Common myeloid progenitor, CD34-positive (primary cell): ENCODE data around the gene CISD3.

Experiments used
- CTCF ChIA-PET: fragments of 350-600 bp; sonication (Branson Sonifier 250); formaldehyde crosslinking; loops from one replicate; lab custom pipeline; 2021; ENCODE audit warnings: antibody characterized with exemption; lab: Charles Lee
- POLR2A ChIA-PET: fragments of 350-600 bp; sonication (Branson Sonifier 250); formaldehyde crosslinking; loops from one replicate; lab custom pipeline; 2021; ENCODE audit warnings: antibody characterized with exemption; lab: Charles Lee
- DNase-seq, 3 donors: peaks; one replicate each; pipeline versions ENCODE4 v3.0.0 to v3.0.0-alpha.2; 2013
- H3K27ac ChIP-seq, 2 experiments: 1 replicate in 1 of 2; 2 replicates in 1 of 2; pipeline ENCODE4 v1.7.0; 2013; ENCODE audit warnings: inconsistent platforms in 2 of 2, low read length in 2 of 2, mild to moderate bottlenecking in 2 of 2, low read depth in 1 of 2, moderate library complexity in 1 of 2; ENCODE audit not compliant: severe bottlenecking in 2 of 2, insufficient read depth in 1 of 2, poor library complexity in 1 of 2
- H3K27me3 ChIP-seq, 5 experiments: replicated peaks in 2 of 5; 1 replicate in 3 of 5; 2 replicates in 2 of 5; pipeline versions ENCODE4 v1.6.1 to v1.7.0; 2013; ENCODE audit warnings: low read length in 4 of 5, mild to moderate bottlenecking in 2 of 5, moderate library complexity in 2 of 5, inconsistent platforms in 1 of 5; ENCODE audit not compliant: insufficient read depth in 5 of 5, control insufficient read depth in 4 of 5
- H3K36me3 ChIP-seq, 4 experiments: 1 replicate in 2 of 4; 2 replicates in 2 of 4; pipeline versions ENCODE4 v1.6.1 to v1.7.0; 2013; ENCODE audit warnings: low read length in 3 of 4, control low read depth in 1 of 4, mild to moderate bottlenecking in 1 of 4; ENCODE audit not compliant: control insufficient read depth in 4 of 4, insufficient read depth in 4 of 4
- H3K4me1 ChIP-seq, 4 experiments: 1 replicate in 3 of 4; 2 replicates in 1 of 4; pipeline versions ENCODE4 v1.6.1 to v1.7.1; 2013; ENCODE audit warnings: low read length in 3 of 4, mild to moderate bottlenecking in 3 of 4, control low read depth in 1 of 4, inconsistent platforms in 1 of 4, moderate library complexity in 1 of 4; ENCODE audit not compliant: control insufficient read depth in 4 of 4, insufficient read depth in 4 of 4; ENCODE audit errors: control extremely low read depth in 1 of 4
- H3K4me3 ChIP-seq, 7 experiments: 1 replicate in 4 of 7; 2 replicates in 3 of 7; pipeline versions ENCODE4 v1.5.1 to v1.7.0; 2013; ENCODE audit warnings: mild to moderate bottlenecking in 7 of 7, low read length in 6 of 7, moderate library complexity in 6 of 7, inconsistent platforms in 2 of 7, low read depth in 2 of 7, control low read depth in 1 of 7; ENCODE audit not compliant: insufficient read depth in 4 of 7, control insufficient read depth in 1 of 7; ENCODE audit errors: extremely low read depth in 1 of 7
- H3K9me3 ChIP-seq, 5 experiments: 1 replicate in 4 of 5; 2 replicates in 1 of 5; pipeline versions ENCODE4 v1.6.1 to v1.7.1; 2013; ENCODE audit warnings: low read length in 4 of 5, mild to moderate bottlenecking in 2 of 5, inconsistent platforms in 1 of 5, low read depth in 1 of 5, moderate library complexity in 1 of 5; ENCODE audit not compliant: control insufficient read depth in 4 of 5, insufficient read depth in 2 of 5; ENCODE audit errors: control extremely low read depth in 1 of 5
- WGBS: methylation state at CpG from one replicate; pipeline ENCODE4 v1.1.5; 2013; ENCODE audit not compliant: insufficient coverage; 5-methylcytosine and 5-hydroxymethylcytosine counted together

Gene CISD3

GRCh38 chr17:38693700-38694329 is 36.3 kb upstream of the CISD3 start:
- ChIA-PET POLR2A (interaction anchor here (0.6 kb wide), 1 partner anchor 47 kb away, joined by 3 read pairs; no protein-coding TSS in a partner anchor), CTCF (interaction anchor here (1.5 to 1.9 kb wide), 2 partner anchors 14 to 35 kb away, joined by 3 to 8 read pairs; no protein-coding TSS in a partner anchor)
- H3K27me3 ChIP-seq: no peaks in the 10 kb centered on the region
- no peaks in the 10 kb centered on the region for H3K9me3 ChIP-seq
- no peak overlapping the region for H3K4me3 ChIP-seq
- 94% methylated on average over 10 of the region's 12 CpGs for WGBS
- peaks cover 0 to 19% (median 12%) of the 10 kb centered on the region in 4 experiments for H3K4me1 ChIP-seq
- H3K27ac ChIP-seq: no peak overlapping the region
- no peak for DNase-seq
- no peaks in the 10 kb centered on the region for H3K36me3 ChIP-seq

GRCh38 chr17:38697061-38697820 is 32.9 kb upstream of the CISD3 start:
- Histone ChIP-seq H3K27ac (no peak overlapping the region), H3K4me1 (peaks cover 4 to 40% (median 24%) of the 10 kb centered on the region in 4 experiments), H3K27me3 (no peaks in the 10 kb centered on the region), H3K9me3 (no peaks in the 10 kb centered on the region), H3K36me3 (no peaks in the 10 kb centered on the region), H3K4me3 (no peak overlapping the region)
- WGBS: 100% methylated on average over 3 of the region's 4 CpGs
- POLR2A ChIA-PET: no interaction called here
- no peak for DNase-seq
- CTCF ChIA-PET: interaction anchor here (1.2 to 2.1 kb wide), 4 partner anchors 13 to 33 kb away, joined by 3 to 5 read pairs (median 3); partner anchors contain the start of gene CISD3

- no peaks in the 10 kb centered on the region for H3K9me3 ChIP-seq
- H3K36me3 ChIP-seq: no peaks in the 10 kb centered on the region
- WGBS: 100% methylated on average over 4 of the region's 5 CpGs
- no peak for DNase-seq
- POLR2A ChIA-PET: no interaction called here
- H3K27ac ChIP-seq: no peak overlapping the region
- peaks cover 4 to 54% (median 38%) of the 10 kb centered on the region in 4 experiments for H3K4me1 ChIP-seq
- CTCF ChIA-PET: interaction anchor here (1.0 to 1.2 kb wide), 2 partner anchors 12 to 32 kb away, joined by 3 to 4 read pairs; no protein-coding TSS in a partner anchor
- no peaks in the 10 kb centered on the region for H3K27me3 ChIP-seq
- no peak overlapping the region for H3K4me3 ChIP-seq
These were observed 31.4 kb upstream of the CISD3 start for GRCh38 chr17:38698760-38699159.

GRCh38 chr17:38701504-38702165 is 28.5 kb upstream of the CISD3 start:
- peak overlapping the region; percentile 73 to 96 (median 86) for H3K4me3 ChIP-seq
- H3K27me3 ChIP-seq: no peaks in the 10 kb centered on the region
- CTCF ChIA-PET: interaction anchor here (1.5 to 1.7 kb wide), 2 partner anchors 21 to 24 kb away, joined by 4 to 6 read pairs; no protein-coding TSS in a partner anchor
- H3K27ac ChIP-seq: peak overlapping the region; percentile 84 to 85
- POLR2A ChIA-PET: interaction anchor here (1.2 to 1.5 kb wide), 3 partner anchors 23 to 50 kb away, joined by 3 to 4 read pairs (median 4); partner anchors contain the start of gene PSMB3
- no peaks in the 10 kb centered on the region for H3K9me3 ChIP-seq
- DNase-seq: peak; percentile 81 to 95 (median 94)
- peaks cover 4 to 58% (median 42%) of the 10 kb centered on the region in 4 experiments for H3K4me1 ChIP-seq
- under 1% methylated on average over 18 of the region's 25 CpGs for WGBS
- H3K36me3 ChIP-seq: no peaks in the 10 kb centered on the region

- peak overlapping the region; percentile 84 to 86 for H3K27ac ChIP-seq
- peaks cover 0 to 2% (median 0%) of the 10 kb centered on the region in 4 experiments for H3K36me3 ChIP-seq
- H3K4me1 ChIP-seq: peaks cover 4 to 61% (median 46%) of the 10 kb centered on the region in 4 experiments
- ChIA-PET CTCF (interaction anchor here (1.7 kb wide), 1 partner anchor 25 kb away, joined by 6 read pairs; no protein-coding TSS in a partner anchor), POLR2A (interaction anchor here (1.2 to 1.5 kb wide), 2 partner anchors 22 to 50 kb away, joined by 3 to 4 read pairs; partner anchors contain the start of gene PSMB3)
- peak; percentile 86 to 90 (median 87) for DNase-seq
- no peaks in the 10 kb centered on the region for H3K9me3 ChIP-seq
- 0% methylated on average over 68 of the region's 81 CpGs for WGBS
- H3K27me3 ChIP-seq: no peaks in the 10 kb centered on the region
- H3K4me3 ChIP-seq: peak overlapping the region; percentile 73 to 96 (median 86)
These were observed 27.8 kb upstream of the CISD3 start for GRCh38 chr17:38702166-38702915.
